ENCODE measurements around the gene APOL3. TPM values are rescaled to one million over a fixed set of nuclear protein-coding genes. Genes with fewer than 3 reads are reported as not detected.

APOL3 gene
- total RNA-seq, 6 experiments from 2014 or later, result 1.0 to 2.3 (median 2.2) TPM

DNA sequence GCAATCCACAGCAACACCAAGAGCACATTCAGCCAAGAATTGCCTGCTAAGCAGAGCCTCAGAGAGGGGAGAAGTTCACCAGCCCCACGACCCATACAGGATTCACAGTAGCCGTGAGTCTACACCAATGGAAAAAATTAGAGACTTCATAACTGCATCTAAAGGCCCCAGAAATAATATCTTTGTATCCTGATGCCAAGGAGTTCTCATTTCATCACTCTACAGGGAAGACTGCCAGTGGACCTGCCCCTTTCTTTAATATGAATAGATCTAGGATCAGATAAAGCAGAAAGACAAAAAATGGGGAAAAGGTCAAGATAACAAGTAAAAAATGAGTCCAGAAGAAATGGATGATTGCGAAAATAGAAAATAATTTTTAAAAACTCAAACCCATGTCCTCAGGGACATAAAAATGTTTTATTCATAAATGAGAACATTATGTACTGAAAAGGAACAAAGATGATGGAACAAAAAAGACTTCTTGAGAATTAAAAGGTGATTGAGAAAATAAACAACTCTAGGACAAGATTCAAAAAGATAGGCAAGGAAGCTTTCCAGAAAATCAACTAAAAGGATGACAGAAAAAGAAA, 9.5 kb downstream of the APOL3 start:
- peaks cover 10% of the 10 kb centered on the region for H3K27me3 Mint-ChIP-seq (ENCODE audit: insufficient read depth)
- peaks cover 8% of the 10 kb centered on the region; the same call in 1 of the 2 replicates for H3K36me3 Mint-ChIP-seq (ENCODE audit: low read depth)
- H3K4me1 Mint-ChIP-seq (ENCODE audit: low read depth), result peaks cover 28% of the 10 kb centered on the region
- no peak for TF ChIP-seq CTCF (IDR thresholded peaks at IDR 0.05)
- no peak overlapping the region for H3K4me3 Mint-ChIP-seq
- peaks cover 7% of the 10 kb centered on the region; the same call in 1 of the 2 replicates for H3K9me3 Mint-ChIP-seq
- no peak overlapping the region for H3K27ac Mint-ChIP-seq
- no peak for DNase-seq

GRCh38 chr22:36149441-36149840, 11.1 kb downstream of the APOL3 start:
- TF ChIP-seq CTCF (IDR thresholded peaks at IDR 0.05), result no peak
- H3K9me3 Mint-ChIP-seq, result peaks cover 7% of the 10 kb centered on the region; the same call in 1 of the 2 replicates
- no peak overlapping the region for H3K4me3 Mint-ChIP-seq
- H3K36me3 Mint-ChIP-seq (ENCODE audit: low read depth), result peaks cover 8% of the 10 kb centered on the region; the same call in 1 of the 2 replicates
- no peak for DNase-seq
- peaks cover 10% of the 10 kb centered on the region for H3K27me3 Mint-ChIP-seq (ENCODE audit: insufficient read depth)
- H3K27ac Mint-ChIP-seq, result no peak overlapping the region
- H3K4me1 Mint-ChIP-seq (ENCODE audit: low read depth), result peaks cover 25% of the 10 kb centered on the region

DNA sequence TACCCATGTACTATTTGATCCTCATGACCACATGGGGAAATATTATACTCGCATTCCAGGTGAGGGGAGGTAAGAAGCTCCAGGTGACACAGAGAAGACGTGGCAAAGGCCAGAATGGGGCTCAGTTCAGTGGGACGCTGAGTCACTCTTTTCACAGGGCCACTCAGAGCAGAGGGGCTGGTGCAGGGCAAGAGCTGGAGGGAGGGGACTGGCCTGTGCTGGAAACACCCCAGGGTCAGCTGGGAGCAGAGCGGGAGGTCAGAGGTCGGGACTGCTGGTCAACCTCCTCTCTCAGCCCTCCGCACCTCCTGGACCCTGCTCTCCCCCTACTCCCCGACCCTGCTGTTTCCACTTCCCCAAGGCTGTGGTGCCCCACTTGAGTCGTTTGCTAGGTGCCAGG, 12.1 kb downstream of the APOL3 start:
- DNase-seq, result no peak
- no peak overlapping the region for H3K27ac Mint-ChIP-seq

DNA sequence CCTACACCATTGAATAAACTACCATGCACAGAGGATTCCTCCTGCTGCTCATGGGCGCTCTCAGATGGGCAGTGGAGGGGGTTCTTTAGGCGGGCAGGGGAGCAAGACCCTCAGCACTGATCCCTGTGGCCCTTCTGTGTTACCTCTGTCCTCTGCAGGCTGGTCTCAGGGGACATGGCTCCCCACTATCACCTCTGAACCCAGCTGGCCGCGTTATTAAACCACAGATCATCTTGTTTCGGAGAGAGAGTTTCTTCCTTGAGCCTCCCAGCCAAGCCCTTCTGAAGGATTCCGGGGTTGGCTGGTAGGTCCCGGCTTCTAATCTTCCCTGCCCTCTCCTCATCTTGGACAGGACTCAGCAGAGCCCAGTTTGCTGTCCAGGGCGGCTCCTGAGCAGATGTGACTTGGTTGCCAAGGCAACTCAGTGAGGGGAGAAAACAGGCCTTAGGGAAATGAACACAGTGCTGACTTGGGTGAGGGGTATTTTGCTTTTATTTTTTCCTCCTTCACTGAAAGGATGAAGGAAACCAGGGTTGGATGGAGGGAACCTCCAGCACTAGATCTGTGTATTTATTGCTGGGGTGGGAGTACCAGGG, 13.3 kb downstream of the APOL3 start:
- Mint-ChIP-seq H3K4me3 (no peak overlapping the region), H3K27me3 (ENCODE audit: insufficient read depth) (peaks cover 24% of the 10 kb centered on the region), H3K27ac (no peak overlapping the region), H3K9me3 (peaks cover 7% of the 10 kb centered on the region; the same call in 1 of the 2 replicates), H3K4me1 (ENCODE audit: low read depth) (peaks cover 22% of the 10 kb centered on the region), H3K36me3 (ENCODE audit: low read depth) (peaks cover 7% of the 10 kb centered on the region; the same call in 1 of the 2 replicates)
- no peak for TF ChIP-seq CTCF (IDR thresholded peaks at IDR 0.05)
- DNase-seq, result no peak

More for the DNA sequence above, 12.1 kb downstream of the APOL3 start:
- H3K36me3 Mint-ChIP-seq (ENCODE audit: low read depth), result peaks cover 8% of the 10 kb centered on the region; the same call in 1 of the 2 replicates
- no peak for TF ChIP-seq CTCF (IDR thresholded peaks at IDR 0.05)
- peaks cover 15% of the 10 kb centered on the region for H3K27me3 Mint-ChIP-seq (ENCODE audit: insufficient read depth)
- peaks cover 22% of the 10 kb centered on the region for H3K4me1 Mint-ChIP-seq (ENCODE audit: low read depth)
- H3K4me3 Mint-ChIP-seq, result no peak overlapping the region
- H3K9me3 Mint-ChIP-seq, result peaks cover 7% of the 10 kb centered on the region; the same call in 1 of the 2 replicates

DNA sequence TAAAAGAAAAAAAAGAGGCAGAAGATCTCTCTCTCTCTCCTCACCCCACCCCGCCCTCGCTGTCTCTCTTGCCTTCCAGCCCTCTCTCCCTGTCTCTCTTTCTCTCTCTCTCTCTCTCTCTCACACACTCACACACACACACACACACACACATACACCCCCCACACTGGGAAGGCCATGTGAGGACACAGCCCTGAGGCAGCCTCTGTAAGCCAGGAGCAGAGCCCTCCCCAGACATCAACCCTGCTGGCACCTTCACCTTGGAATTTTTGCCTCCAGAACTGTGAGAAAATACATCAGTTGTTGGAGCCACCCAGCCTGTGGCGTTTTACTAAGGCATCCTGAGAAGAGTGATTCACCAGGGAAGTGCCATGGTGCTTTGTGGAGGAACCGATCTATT, 14.7 kb downstream of the APOL3 start:
- peaks cover 18% of the 10 kb centered on the region for H3K4me1 Mint-ChIP-seq (ENCODE audit: low read depth)
- no peaks in the 10 kb centered on the region for H3K9me3 Mint-ChIP-seq
- H3K36me3 Mint-ChIP-seq (ENCODE audit: low read depth), result no peaks in the 10 kb centered on the region
- no peak overlapping the region for H3K27ac Mint-ChIP-seq
- TF ChIP-seq CTCF (IDR thresholded peaks at IDR 0.05), result no peak
- H3K4me3 Mint-ChIP-seq, result no peak overlapping the region
- peaks cover 27% of the 10 kb centered on the region for H3K27me3 Mint-ChIP-seq (ENCODE audit: insufficient read depth)
- DNase-seq, result no peak
